ENCODE measurements around the gene SELENOV. TPM values are rescaled to one million over a fixed set of nuclear protein-coding genes. Genes with fewer than 3 reads are reported as not detected.
A peak's percentile ranks its signal among the peaks of the same experiment; 100 is the strongest.
"Not testable (repeated sequence)": the region's sequence is repeated elsewhere in the genome, so short reads cannot be mapped to it uniquely, and the experiment has no call there.

The SELENOV gene
- total and polyA plus RNA-seq, 2 donors (not counting 1 experiment from before 2014, with no cell fraction given) = not detected

DNA sequence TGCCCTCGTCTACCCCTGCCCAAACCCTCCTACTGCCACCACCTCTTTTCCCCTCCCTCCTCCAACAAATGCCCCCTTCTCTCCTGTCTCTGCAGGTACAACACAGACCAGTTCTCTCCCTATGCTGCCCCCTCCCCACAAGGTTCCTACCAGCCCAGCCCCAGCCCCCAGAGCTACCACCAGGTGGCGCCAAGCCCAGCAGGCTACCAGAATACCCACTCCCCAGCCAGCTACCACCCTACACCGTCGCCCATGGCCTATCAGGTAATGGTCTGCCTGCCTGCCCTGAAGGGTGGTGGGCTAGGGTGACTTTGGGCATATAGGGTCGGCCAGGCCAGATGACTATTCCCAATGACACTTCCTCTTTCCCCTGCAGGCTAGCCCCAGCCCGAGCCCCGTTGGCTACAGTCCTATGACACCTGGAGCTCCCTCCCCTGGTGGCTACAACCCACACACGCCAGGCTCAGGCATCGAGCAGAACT lies 40.8 kb upstream of the SELENOV start:
- Histone ChIP-seq H3K79me2 (ENCODE audit: control insufficient read depth, insufficient read depth, low read length) (no peaks in the 10 kb centered on the region), H3K36me3 (ENCODE audit: control insufficient read depth, insufficient read depth, low read length) (peaks cover 43% of the 10 kb centered on the region), H3K4me3 (replicated peaks in 1 of 4; ENCODE audit: control extremely low read depth in 1 of 4, insufficient read depth in 1 of 4, low read depth in 3 of 4, low read length in 4 of 4) (no peak overlapping the region), H3K9me3 (ENCODE audit: control insufficient read depth, insufficient read depth, low read depth, low read length) (no peaks in the 10 kb centered on the region), H3K9ac (ENCODE audit: insufficient read depth, low read length) (peak overlapping the region; percentile 5), H3K4me2 (ENCODE audit: extremely low read depth, insufficient read depth, low read length) (no peak overlapping the region), H3K27ac (ENCODE audit: insufficient read depth, low read length) (no peak overlapping the region), H2AFZ (ENCODE audit: low read length) (no peak overlapping the region), H3K4me1 (ENCODE audit: control insufficient read depth, extremely low read depth, insufficient read depth, low read length) (no peaks in the 10 kb centered on the region), H3K27me3 (ENCODE audit: control insufficient read depth, insufficient read depth, low read length) (no peaks in the 10 kb centered on the region), H4K20me1 (ENCODE audit: control insufficient read depth, extremely low read depth, insufficient read depth, low read length) (no peaks in the 10 kb centered on the region)
- peak; percentile 24 to 31 for DNase-seq (ENCODE audit: low read depth in 2 of 2)
- TF ChIP-seq, protein P1, sequence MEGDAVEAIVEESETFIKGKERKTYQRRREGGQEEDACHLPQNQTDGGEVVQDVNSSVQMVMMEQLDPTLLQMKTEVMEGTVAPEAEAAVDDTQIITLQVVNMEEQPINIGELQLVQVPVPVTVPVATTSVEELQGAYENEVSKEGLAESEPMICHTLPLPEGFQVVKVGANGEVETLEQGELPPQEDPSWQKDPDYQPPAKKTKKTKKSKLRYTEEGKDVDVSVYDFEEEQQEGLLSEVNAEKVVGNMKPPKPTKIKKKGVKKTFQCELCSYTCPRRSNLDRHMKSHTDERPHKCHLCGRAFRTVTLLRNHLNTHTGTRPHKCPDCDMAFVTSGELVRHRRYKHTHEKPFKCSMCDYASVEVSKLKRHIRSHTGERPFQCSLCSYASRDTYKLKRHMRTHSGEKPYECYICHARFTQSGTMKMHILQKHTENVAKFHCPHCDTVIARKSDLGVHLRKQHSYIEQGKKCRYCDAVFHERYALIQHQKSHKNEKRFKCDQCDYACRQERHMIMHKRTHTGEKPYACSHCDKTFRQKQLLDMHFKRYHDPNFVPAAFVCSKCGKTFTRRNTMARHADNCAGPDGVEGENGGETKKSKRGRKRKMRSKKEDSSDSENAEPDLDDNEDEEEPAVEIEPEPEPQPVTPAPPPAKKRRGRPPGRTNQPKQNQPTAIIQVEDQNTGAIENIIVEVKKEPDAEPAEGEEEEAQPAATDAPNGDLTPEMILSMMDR (conservative IDR thresholded peaks at IDR 0.05 in 1 of 2, IDR thresholded peaks at IDR 0.05 in 1 of 2; ENCODE audit: low read depth in 1 of 2, low read length in 2 of 2) = peak; percentile 67 to 86
- no peak for TF ChIP-seq EZH2 (IDR thresholded peaks at IDR 0.05; ENCODE audit: low read length, missing control alignments)

DNA sequence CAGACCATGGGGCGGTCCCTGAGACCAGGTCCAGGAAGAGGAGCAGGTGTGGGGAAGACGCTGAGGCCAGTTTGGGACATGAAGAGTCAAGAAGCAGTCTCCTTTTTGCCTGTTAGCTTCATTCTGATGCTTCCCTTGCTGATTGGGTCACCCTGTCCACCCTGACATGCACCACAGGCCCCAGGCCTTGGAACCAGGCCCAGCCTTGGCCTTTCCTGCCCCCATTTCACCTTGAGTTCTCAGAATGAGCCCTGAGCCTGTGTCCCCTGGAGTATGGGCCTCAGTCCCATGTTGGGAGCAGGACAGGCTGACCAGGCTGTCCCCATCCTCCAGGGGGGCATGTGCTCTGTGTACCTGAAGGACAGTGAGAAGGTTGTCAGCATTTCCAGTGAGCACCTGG lies 39.2 kb upstream of the SELENOV start:
- Histone ChIP-seq H3K79me2 (ENCODE audit: control insufficient read depth, insufficient read depth, low read length) (peaks cover under 1% of the 10 kb centered on the region), H2AFZ (ENCODE audit: low read length) (no peak overlapping the region), H3K9me3 (ENCODE audit: control insufficient read depth, insufficient read depth, low read depth, low read length) (no peaks in the 10 kb centered on the region), H4K20me1 (ENCODE audit: control insufficient read depth, extremely low read depth, insufficient read depth, low read length) (no peaks in the 10 kb centered on the region), H3K36me3 (ENCODE audit: control insufficient read depth, insufficient read depth, low read length) (peaks cover 30% of the 10 kb centered on the region), H3K27ac (ENCODE audit: insufficient read depth, low read length) (no peak overlapping the region), H3K4me2 (ENCODE audit: extremely low read depth, insufficient read depth, low read length) (no peak overlapping the region), H3K27me3 (ENCODE audit: control insufficient read depth, insufficient read depth, low read length) (no peaks in the 10 kb centered on the region), H3K4me3 (replicated peaks in 1 of 4; ENCODE audit: control extremely low read depth in 1 of 4, insufficient read depth in 1 of 4, low read depth in 3 of 4, low read length in 4 of 4) (no peak overlapping the region), H3K9ac (ENCODE audit: insufficient read depth, low read length) (no peak overlapping the region), H3K4me1 (ENCODE audit: control insufficient read depth, extremely low read depth, insufficient read depth, low read length) (no peaks in the 10 kb centered on the region)
- TF ChIP-seq EZH2 (IDR thresholded peaks at IDR 0.05; ENCODE audit: low read length, missing control alignments) = no peak
- TF ChIP-seq, protein P1 (conservative IDR thresholded peaks at IDR 0.05 in 1 of 2, IDR thresholded peaks at IDR 0.05 in 1 of 2; ENCODE audit: low read depth in 1 of 2, low read length in 2 of 2) = no peak
- no peak for DNase-seq (ENCODE audit: low read depth in 2 of 2)

DNA sequence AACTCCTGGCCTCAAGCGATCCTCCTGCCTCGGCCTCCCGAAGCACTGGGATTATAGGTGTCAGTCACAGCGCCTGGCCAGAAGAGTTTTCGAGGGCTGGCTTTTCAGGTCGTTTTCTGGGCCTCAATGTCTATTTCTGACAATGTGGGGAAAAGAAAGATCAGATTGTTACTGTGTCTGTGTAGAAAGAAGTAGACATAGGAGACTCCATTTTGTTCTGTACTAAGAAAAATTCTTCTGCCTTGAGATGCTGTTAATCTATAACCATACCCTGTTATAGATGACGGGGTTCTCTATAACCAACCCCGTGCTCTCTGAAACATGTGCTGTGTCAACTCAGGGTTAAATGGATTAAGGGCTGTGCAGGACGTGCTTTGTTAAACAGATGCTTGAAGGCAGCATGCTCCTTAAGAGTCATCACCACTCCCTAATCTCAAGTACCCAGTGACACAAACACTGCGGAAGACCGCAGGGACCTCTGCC lies 35.6 kb upstream of the SELENOV start:
- not testable (repeated sequence) for H3K4me3 ChIP-seq (replicated peaks in 1 of 4; ENCODE audit: control extremely low read depth in 1 of 4, insufficient read depth in 1 of 4, low read depth in 3 of 4, low read length in 4 of 4); H4K20me1 ChIP-seq (ENCODE audit: control insufficient read depth, extremely low read depth, insufficient read depth, low read length); H3K9me3 ChIP-seq (ENCODE audit: control insufficient read depth, insufficient read depth, low read depth, low read length); H2AFZ ChIP-seq (ENCODE audit: low read length); H3K27ac ChIP-seq (ENCODE audit: insufficient read depth, low read length); H3K9ac ChIP-seq (ENCODE audit: insufficient read depth, low read length); H3K27me3 ChIP-seq (ENCODE audit: control insufficient read depth, insufficient read depth, low read length); H3K4me1 ChIP-seq (ENCODE audit: control insufficient read depth, extremely low read depth, insufficient read depth, low read length); H3K4me2 ChIP-seq (ENCODE audit: extremely low read depth, insufficient read depth, low read length); DNase-seq (ENCODE audit: low read depth in 2 of 2)
- Histone ChIP-seq H3K79me2 (ENCODE audit: control insufficient read depth, insufficient read depth, low read length) (peaks cover 18% of the 10 kb centered on the region), H3K36me3 (ENCODE audit: control insufficient read depth, insufficient read depth, low read length) (peaks cover 14% of the 10 kb centered on the region)

Measured in fibroblast of lung (primary cell).